H1 (cell line): Measurements from ENCODE around the gene PRIMPOL. TPM values are rescaled to one million over a fixed set of nuclear protein-coding genes. Genes with fewer than 3 reads are reported as not detected.

Source experiments
- FOSL1 ChIP-seq: IDR thresholded peaks from 2 replicates; pipeline ENCODE4 v1.6.1; 2011; ENCODE audit warnings: mild to moderate bottlenecking, low read depth, low read length, moderate library complexity; ENCODE audit not compliant: insufficient read depth
- SIN3A ChIP-seq, 2 experiments: IDR thresholded peaks in 1 of 2; conservative IDR thresholded peaks in 1 of 2; 2 replicates each; pipeline ENCODE4 v1.6.1; 2011 to 2012; ENCODE audit warnings: low read length in 2 of 2, improper control_type of control experiment in 1 of 2, low read depth in 1 of 2, mild to moderate bottlenecking in 1 of 2
- polyA plus RNA-seq, 7 experiments: library from polyadenylated mRNA; depleted of rRNA in 3 of 7; stranded (reverse) in 5 of 7; unstranded in 2 of 7; fragments of >200 nt in 5 of 7; fragments of 200-250 nt in 2 of 7; gene quantifications; 1 replicate in 5 of 7; 2 replicates in 1 of 7; 4 replicates in 1 of 7; pipeline versions ENCODE4 v1.2.1 to v1.2.3, GENCODE V29; 2011 to 2013; ENCODE audit warnings: missing spikeins in 2 of 7, mixed read lengths in 2 of 7
- total RNA-seq: library from RNA; stranded (reverse); fragmentation: NEBNext Ultra II Directional; extraction: Animal tissue kit (Norgen Biotek cat#: 25700); gene quantifications from 2 replicates; pipeline ENCODE4 v1.2.1, GENCODE V29; 2021

The PRIMPOL gene
- total and polyA plus RNA-seq, 2 of the 8 experiments (the other 6 are each of a cell fraction or from before 2014, with no cell fraction given), result 4.4 to 6.7 TPM

DNA sequence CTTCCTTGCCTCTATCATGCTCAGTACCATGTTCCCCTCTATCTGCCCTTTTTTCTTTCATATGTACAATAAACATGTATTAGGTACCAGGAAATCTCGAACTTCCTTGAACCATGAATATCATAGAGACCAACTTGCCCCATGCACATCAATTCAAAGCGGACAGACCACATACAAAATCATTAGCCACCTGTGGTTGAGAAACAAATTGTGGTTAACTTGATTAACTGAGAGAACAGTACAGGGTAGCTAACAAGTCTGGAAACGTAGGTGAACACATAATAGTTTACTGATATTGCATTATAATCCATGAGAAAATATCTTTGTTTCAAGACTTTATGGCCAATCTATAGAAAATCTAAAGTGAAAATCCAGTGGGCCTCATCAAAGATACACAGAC is 8.5 kb upstream of the PRIMPOL start (continued):
- TF ChIP-seq FOSL1, result no peak
- no peak for TF ChIP-seq SIN3A (conservative IDR thresholded peaks at IDR 0.05 in 1 of 2, IDR thresholded peaks at IDR 0.05 in 1 of 2; ENCODE audit: low read depth in 1 of 2, low read length in 2 of 2)
